GM23338 (cell line): ENCODE data around the gene ARMC5. TPM values are rescaled to one million over a fixed set of nuclear protein-coding genes. Genes with fewer than 3 reads are reported as not detected.

Experiments used
- STAT1 ChIP-seq: IDR thresholded peaks from one replicate; pipeline ENCODE4 v1.6.1; 2016; ENCODE audit warnings: antibody characterized with exemption; ENCODE audit not compliant: unreplicated experiment
- polyA plus RNA-seq: library from polyadenylated mRNA; unstranded; fragments of >200 nt; fragmentation: Nextera tagmentation; extraction: Ambion mirVana; gene quantifications from 2 replicates; pipeline ENCODE4 v1.2.1, GENCODE V29; 2016
- total RNA-seq: library from RNA; depleted of rRNA; stranded (reverse); fragments of >200 nt; shearing (Covaris generic); gene quantifications from 2 replicates; pipeline ENCODE4 v1.2.3, GENCODE V29; 2014
- TF ChIP-seq, protein P1 (sequence below): fragments of 250-450 bp; sonication (Bioruptor Pico); IDR thresholded peaks from 2 replicates; pipeline ENCODE4 v1.5.0; 2020; ENCODE audit warnings: mild to moderate bottlenecking, moderate library complexity
- TF ChIP-seq, protein P2 (sequence below): IDR thresholded peaks from one replicate; pipeline ENCODE4 v1.6.1; 2018; ENCODE audit warnings: antibody characterized with exemption; ENCODE audit not compliant: unreplicated experiment

The ARMC5 gene
- total and polyA plus RNA-seq, 2 experiments from 2014 or later, result 5.9 to 11.3 TPM

DNA sequence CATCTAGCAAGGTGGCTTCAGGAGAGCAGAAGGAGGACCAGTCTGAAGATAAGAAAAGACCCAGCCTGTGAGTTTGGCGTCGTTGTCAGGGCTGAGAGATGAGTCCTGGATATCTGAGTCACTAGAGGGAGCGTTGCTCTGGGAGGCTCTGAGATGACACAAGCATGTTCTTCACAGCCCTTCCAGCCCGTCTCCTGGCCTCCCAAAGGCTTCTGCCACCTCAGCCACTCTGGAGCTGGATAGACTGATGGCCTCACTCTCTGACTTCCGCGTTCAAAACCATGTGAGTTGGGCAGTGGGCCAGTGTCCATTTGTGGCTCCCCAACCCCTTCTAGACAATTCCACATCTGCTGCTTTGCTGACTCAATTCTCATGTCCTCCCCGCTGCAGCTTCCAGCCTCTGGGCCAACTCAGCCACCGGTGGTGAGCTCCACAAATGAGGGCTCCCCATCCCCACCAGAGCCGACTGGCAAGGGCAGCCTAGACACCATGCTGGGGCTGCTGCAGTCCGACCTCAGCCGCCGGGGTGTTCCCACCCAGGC, 14.9 kb downstream of the ARMC5 start (continued):
- TF ChIP-seq, protein P1, sequence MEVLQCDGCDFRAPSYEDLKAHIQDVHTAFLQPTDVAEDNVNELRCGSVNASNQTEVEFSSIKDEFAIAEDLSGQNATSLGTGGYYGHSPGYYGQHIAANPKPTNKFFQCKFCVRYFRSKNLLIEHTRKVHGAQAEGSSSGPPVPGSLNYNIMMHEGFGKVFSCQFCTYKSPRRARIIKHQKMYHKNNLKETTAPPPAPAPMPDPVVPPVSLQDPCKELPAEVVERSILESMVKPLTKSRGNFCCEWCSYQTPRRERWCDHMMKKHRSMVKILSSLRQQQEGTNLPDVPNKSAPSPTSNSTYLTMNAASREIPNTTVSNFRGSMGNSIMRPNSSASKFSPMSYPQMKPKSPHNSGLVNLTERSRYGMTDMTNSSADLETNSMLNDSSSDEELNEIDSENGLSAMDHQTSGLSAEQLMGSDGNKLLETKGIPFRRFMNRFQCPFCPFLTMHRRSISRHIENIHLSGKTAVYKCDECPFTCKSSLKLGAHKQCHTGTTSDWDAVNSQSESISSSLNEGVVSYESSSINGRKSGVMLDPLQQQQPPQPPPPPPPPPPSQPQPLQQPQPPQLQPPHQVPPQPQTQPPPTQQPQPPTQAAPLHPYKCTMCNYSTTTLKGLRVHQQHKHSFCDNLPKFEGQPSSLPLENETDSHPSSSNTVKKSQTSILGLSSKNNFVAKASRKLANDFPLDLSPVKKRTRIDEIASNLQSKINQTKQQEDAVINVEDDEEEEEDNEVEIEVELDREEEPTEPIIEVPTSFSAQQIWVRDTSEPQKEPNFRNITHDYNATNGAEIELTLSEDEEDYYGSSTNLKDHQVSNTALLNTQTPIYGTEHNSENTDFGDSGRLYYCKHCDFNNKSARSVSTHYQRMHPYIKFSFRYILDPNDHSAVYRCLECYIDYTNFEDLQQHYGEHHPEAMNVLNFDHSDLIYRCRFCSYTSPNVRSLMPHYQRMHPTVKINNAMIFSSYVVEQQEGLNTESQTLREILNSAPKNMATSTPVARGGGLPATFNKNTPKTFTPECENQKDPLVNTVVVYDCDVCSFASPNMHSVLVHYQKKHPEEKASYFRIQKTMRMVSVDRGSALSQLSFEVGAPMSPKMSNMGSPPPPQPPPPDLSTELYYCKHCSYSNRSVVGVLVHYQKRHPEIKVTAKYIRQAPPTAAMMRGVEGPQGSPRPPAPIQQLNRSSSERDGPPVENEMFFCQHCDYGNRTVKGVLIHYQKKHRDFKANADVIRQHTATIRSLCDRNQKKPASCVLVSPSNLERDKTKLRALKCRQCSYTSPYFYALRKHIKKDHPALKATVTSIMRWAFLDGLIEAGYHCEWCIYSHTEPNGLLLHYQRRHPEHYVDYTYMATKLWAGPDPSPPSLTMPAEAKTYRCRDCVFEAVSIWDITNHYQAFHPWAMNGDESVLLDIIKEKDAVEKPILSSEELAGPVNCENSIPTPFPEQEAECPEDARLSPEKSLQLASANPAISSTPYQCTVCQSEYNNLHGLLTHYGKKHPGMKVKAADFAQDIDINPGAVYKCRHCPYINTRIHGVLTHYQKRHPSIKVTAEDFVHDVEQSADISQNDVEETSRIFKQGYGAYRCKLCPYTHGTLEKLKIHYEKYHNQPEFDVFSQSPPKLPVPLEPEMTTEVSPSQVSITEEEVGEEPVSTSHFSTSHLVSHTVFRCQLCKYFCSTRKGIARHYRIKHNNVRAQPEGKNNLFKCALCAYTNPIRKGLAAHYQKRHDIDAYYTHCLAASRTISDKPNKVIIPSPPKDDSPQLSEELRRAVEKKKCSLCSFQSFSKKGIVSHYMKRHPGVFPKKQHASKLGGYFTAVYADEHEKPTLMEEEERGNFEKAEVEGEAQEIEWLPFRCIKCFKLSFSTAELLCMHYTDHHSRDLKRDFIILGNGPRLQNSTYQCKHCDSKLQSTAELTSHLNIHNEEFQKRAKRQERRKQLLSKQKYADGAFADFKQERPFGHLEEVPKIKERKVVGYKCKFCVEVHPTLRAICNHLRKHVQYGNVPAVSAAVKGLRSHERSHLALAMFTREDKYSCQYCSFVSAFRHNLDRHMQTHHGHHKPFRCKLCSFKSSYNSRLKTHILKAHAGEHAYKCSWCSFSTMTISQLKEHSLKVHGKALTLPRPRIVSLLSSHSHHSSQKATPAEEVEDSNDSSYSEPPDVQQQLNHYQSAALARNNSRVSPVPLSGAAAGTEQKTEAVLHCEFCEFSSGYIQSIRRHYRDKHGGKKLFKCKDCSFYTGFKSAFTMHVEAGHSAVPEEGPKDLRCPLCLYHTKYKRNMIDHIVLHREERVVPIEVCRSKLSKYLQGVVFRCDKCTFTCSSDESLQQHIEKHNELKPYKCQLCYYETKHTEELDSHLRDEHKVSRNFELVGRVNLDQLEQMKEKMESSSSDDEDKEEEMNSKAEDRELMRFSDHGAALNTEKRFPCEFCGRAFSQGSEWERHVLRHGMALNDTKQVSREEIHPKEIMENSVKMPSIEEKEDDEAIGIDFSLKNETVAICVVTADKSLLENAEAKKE (CRISPR knock-in tag), result no peak
- TF ChIP-seq STAT1, result no peak
- TF ChIP-seq, protein P2, sequence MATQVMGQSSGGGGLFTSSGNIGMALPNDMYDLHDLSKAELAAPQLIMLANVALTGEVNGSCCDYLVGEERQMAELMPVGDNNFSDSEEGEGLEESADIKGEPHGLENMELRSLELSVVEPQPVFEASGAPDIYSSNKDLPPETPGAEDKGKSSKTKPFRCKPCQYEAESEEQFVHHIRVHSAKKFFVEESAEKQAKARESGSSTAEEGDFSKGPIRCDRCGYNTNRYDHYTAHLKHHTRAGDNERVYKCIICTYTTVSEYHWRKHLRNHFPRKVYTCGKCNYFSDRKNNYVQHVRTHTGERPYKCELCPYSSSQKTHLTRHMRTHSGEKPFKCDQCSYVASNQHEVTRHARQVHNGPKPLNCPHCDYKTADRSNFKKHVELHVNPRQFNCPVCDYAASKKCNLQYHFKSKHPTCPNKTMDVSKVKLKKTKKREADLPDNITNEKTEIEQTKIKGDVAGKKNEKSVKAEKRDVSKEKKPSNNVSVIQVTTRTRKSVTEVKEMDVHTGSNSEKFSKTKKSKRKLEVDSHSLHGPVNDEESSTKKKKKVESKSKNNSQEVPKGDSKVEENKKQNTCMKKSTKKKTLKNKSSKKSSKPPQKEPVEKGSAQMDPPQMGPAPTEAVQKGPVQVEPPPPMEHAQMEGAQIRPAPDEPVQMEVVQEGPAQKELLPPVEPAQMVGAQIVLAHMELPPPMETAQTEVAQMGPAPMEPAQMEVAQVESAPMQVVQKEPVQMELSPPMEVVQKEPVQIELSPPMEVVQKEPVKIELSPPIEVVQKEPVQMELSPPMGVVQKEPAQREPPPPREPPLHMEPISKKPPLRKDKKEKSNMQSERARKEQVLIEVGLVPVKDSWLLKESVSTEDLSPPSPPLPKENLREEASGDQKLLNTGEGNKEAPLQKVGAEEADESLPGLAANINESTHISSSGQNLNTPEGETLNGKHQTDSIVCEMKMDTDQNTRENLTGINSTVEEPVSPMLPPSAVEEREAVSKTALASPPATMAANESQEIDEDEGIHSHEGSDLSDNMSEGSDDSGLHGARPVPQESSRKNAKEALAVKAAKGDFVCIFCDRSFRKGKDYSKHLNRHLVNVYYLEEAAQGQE, result no peak
